HG02973 (cell line): ENCODE measurements around the gene HMBS.
A peak's percentile ranks its signal among the peaks of the same experiment; 100 is the strongest.
"Not testable (repeated sequence)": the region's sequence is repeated elsewhere in the genome, so short reads cannot be mapped to it uniquely, and the experiment has no call there.

Source experiments
- ATAC-seq: cut with Tn5 transposase; IDR thresholded peaks from one replicate; pipeline ENCODE4 v1.9.1; 2021; ENCODE audit warnings: moderate library complexity; ENCODE audit not compliant: unreplicated experiment

The HMBS gene

GRCh38 chr11:119100994-119101758, 16.5 kb downstream of the HMBS start:
- ATAC-seq, result peak; percentile 4

GRCh38 chr11:119101759-119102423, 17.2 kb downstream of the HMBS start, which contains the start of gene DPAGT1:
Gene DPAGT1, minus strand, starts transcription at chr11:119101853. Its CDS starts 198 bp downstream, at chr11:119101655.
- ATAC-seq, result peak; percentile 63

GRCh38 chr11:119103161-119103664, 18.5 kb downstream of the HMBS start:
- not testable (repeated sequence) for ATAC-seq

- ATAC-seq, result no peak
Measured at GRCh38 chr11:119103793-119104192, 19.1 kb downstream of the HMBS start.

- peak; percentile 58 for ATAC-seq
Measured at GRCh38 chr11:119106564-119107537, 22.2 kb downstream of the HMBS start, which contains the start of gene C2CD2L. Gene C2CD2L, plus strand, starts transcription at chr11:119107344. Its CDS starts 398 bp downstream, at chr11:119107742.

GRCh38 chr11:119107538-119108145, 23.0 kb downstream of the HMBS start:
- ATAC-seq, result peak; percentile 23

GRCh38 chr11:119108146-119108856, 23.6 kb downstream of the HMBS start:
- no peak for ATAC-seq

- ATAC-seq, result no peak
Measured at GRCh38 chr11:119108857-119109221, 24.2 kb downstream of the HMBS start.

GRCh38 chr11:119109843-119110242, 25.2 kb downstream of the HMBS start:
- no peak for ATAC-seq

- no peak for ATAC-seq
Measured at GRCh38 chr11:119110439-119110838, 25.8 kb downstream of the HMBS start.

GRCh38 chr11:119111361-119111925, 26.8 kb downstream of the HMBS start:
- no peak for ATAC-seq

- ATAC-seq, result no peak
Measured at GRCh38 chr11:119112314-119113020, 27.8 kb downstream of the HMBS start.

- no peak for ATAC-seq
Measured at GRCh38 chr11:119113716-119114115, 29.0 kb downstream of the HMBS start.

GRCh38 chr11:119114351-119114750, 29.7 kb downstream of the HMBS start:
- ATAC-seq, result no peak

GRCh38 chr11:119115484-119116234, 31.0 kb downstream of the HMBS start:
- ATAC-seq, result no peak

- ATAC-seq, result no peak
Measured at GRCh38 chr11:119116235-119116594, 31.5 kb downstream of the HMBS start.

GRCh38 chr11:119116601-119117000, 31.9 kb downstream of the HMBS start:
- ATAC-seq, result no peak

GRCh38 chr11:119117004-119117706, 32.5 kb downstream of the HMBS start:
- no peak for ATAC-seq
